ENCODE data around the gene PITPNM1. TPM values are rescaled to one million over a fixed set of nuclear protein-coding genes. Genes with fewer than 3 reads are reported as not detected.
A peak's percentile ranks its signal among the peaks of the same experiment; 100 is the strongest.

The PITPNM1 gene
- total and polyA plus RNA-seq, 2 of the 13 experiments (the other 11 are each of a cell fraction or from before 2014, with no cell fraction given), result 8.2 to 8.5 TPM

GRCh38 chr11:67482827-67483798, 22.1 kb downstream of the PITPNM1 start, which contains the start of gene AIP (continued):
- TF ChIP-seq TIGD3 (CRISPR knock-in tag; IDR thresholded peaks at IDR 0.05; ENCODE audit: borderline replicate concordance) (peak; percentile 92; the same call in 1 of the 2 replicates), ATF2 (CRISPR knock-in tag; IDR thresholded peaks at IDR 0.05) (peak; percentile 65; the same call in 1 of the 2 replicates), RAD51 (IDR thresholded peaks at IDR 0.05; ENCODE audit: borderline replicate concordance) (no peak), TSC22D2 (CRISPR knock-in tag; IDR thresholded peaks at IDR 0.05; ENCODE audit: borderline replicate concordance) (peak; percentile 79), ZC3H13 (CRISPR knock-in tag; IDR thresholded peaks at IDR 0.05) (peak; percentile 77; the same call in 1 of the 2 replicates), HIVEP1 (CRISPR knock-in tag; IDR thresholded peaks at IDR 0.05) (peak; percentile 94), SMAD3 (CRISPR knock-in tag; IDR thresholded peaks at IDR 0.05) (peak; percentile 80), ZNF101 (CRISPR knock-in tag; IDR thresholded peaks at IDR 0.05; ENCODE audit: borderline replicate concordance, low read depth) (peak; percentile 97), KLF15 (CRISPR knock-in tag; IDR thresholded peaks at IDR 0.05; ENCODE audit: borderline replicate concordance) (peak; percentile 99), ZNF547 (CRISPR knock-in tag; IDR thresholded peaks at IDR 0.05) (peak; percentile 99), ZBTB39 (CRISPR knock-in tag; IDR thresholded peaks at IDR 0.05) (no peak), IKZF1 (IDR thresholded peaks at IDR 0.05) (no peak), NFATC3 (CRISPR knock-in tag; IDR thresholded peaks at IDR 0.05) (peak; percentile 98), MEF2D (CRISPR knock-in tag; IDR thresholded peaks at IDR 0.05) (peak; percentile 97), ZNF564 (CRISPR knock-in tag; IDR thresholded peaks at IDR 0.05) (peak; percentile 94), CEBPG (CRISPR knock-in tag; IDR thresholded peaks at IDR 0.05) (no peak; the same call in 1 of the 2 replicates), ZBTB26 (CRISPR knock-in tag; IDR thresholded peaks at IDR 0.05; ENCODE audit: borderline replicate concordance) (peak; percentile 74), ATAD3A (CRISPR knock-in tag; IDR thresholded peaks at IDR 0.05) (peak; percentile 73; the same call in 1 of the 2 replicates), MLX (CRISPR knock-in tag; IDR thresholded peaks at IDR 0.05) (peak; percentile 70), ZNF841 (CRISPR knock-in tag; IDR thresholded peaks at IDR 0.05; ENCODE audit: borderline replicate concordance) (peak; percentile 84), ZNF350 (CRISPR knock-in tag; IDR thresholded peaks at IDR 0.05; ENCODE audit: borderline replicate concordance, low read depth) (peak; percentile 93), CBX2 (IDR thresholded peaks at IDR 0.05; ENCODE audit: low read depth, low read length) (no peak), CBX2 (CRISPR knock-in tag; IDR thresholded peaks at IDR 0.05; ENCODE audit: low read depth) (no peak)

Measured in HepG2 (cell line).